ENCODE results near the gene GRK1.

The GRK1 gene

GRCh38 chr13:113731192-113732175 lies 64.5 kb downstream of the GRK1 start:
- ChIA-PET POLR2A (no interaction called here), CTCF (no interaction called here)
- Histone ChIP-seq H3K36me3 (ENCODE audit: control insufficient read depth in 2 of 2, insufficient read depth in 1 of 2, low read length in 2 of 2) (no peaks in the 10 kb centered on the region), H3K9me3 (ENCODE audit: control insufficient read depth, insufficient read depth, low read depth, low read length) (no peaks in the 10 kb centered on the region), H3K4me1 (ENCODE audit: control insufficient read depth, insufficient read depth, low read length) (no peaks in the 10 kb centered on the region), H3K27ac (ENCODE audit: extremely low read depth, low read depth, low read length) (no peak overlapping the region), H3K4me3 (ENCODE audit: low read depth, low read length) (no peak overlapping the region)
- TF ChIP-seq ZNF132 (tag by site-specific recombination; IDR thresholded peaks at IDR 0.05; ENCODE audit: borderline replicate concordance), result no peak
- peak; percentile 22; the same call in 1 of the 2 replicates for TF ChIP-seq GLIS2 (tag by site-specific recombination; IDR thresholded peaks at IDR 0.05)

- H3K4me3 ChIP-seq (ENCODE audit: low read depth, low read length), result no peak overlapping the region
- TF ChIP-seq SALL2 (tag by site-specific recombination; IDR thresholded peaks at IDR 0.05; ENCODE audit: borderline replicate concordance) (no peak), SCRT1 (tag by site-specific recombination; IDR thresholded peaks at IDR 0.05; ENCODE audit: borderline replicate concordance) (0 out of 2 replicates have a peak, but pooled peaks have one; percentile 35), ZNF596 (tag by site-specific recombination; IDR thresholded peaks at IDR 0.05) (no peak), TCF7L2 (IDR thresholded peaks at IDR 0.05; ENCODE audit: borderline replicate concordance, low read depth, low read length) (no peak), SCRT2 (tag by site-specific recombination; IDR thresholded peaks at IDR 0.05) (peak; percentile 87)
- ChIA-PET CTCF (no interaction called here), POLR2A (no interaction called here)
- H3K4me1 ChIP-seq (ENCODE audit: control insufficient read depth, insufficient read depth, low read length), result no peaks in the 10 kb centered on the region
- no peak overlapping the region for H3K27ac ChIP-seq (ENCODE audit: extremely low read depth, low read depth, low read length)
- no peaks in the 10 kb centered on the region for H3K9me3 ChIP-seq (ENCODE audit: control insufficient read depth, insufficient read depth, low read depth, low read length)
- H3K36me3 ChIP-seq (ENCODE audit: control insufficient read depth in 2 of 2, insufficient read depth in 1 of 2, low read length in 2 of 2), result no peaks in the 10 kb centered on the region
Measured at GRCh38 chr13:113732176-113732960, 65.3 kb downstream of the GRK1 start.

GRCh38 chr13:113732961-113733950 lies 66.2 kb downstream of the GRK1 start:
- H3K9me3 ChIP-seq (ENCODE audit: control insufficient read depth, insufficient read depth, low read depth, low read length), result no peaks in the 10 kb centered on the region
- H3K27ac ChIP-seq (ENCODE audit: extremely low read depth, low read depth, low read length), result no peak overlapping the region
- H3K4me3 ChIP-seq (ENCODE audit: low read depth, low read length), result no peak overlapping the region
- POLR2A ChIA-PET, result no interaction called here
- TF ChIP-seq ZFP41 (tag by site-specific recombination; IDR thresholded peaks at IDR 0.05; ENCODE audit: borderline replicate concordance) (no peak), ZNF394 (tag by site-specific recombination; IDR thresholded peaks at IDR 0.05; ENCODE audit: borderline replicate concordance) (no peak), ZSCAN4 (tag by site-specific recombination; IDR thresholded peaks at IDR 0.05) (peak; percentile 97), ZBTB26 (tag by site-specific recombination; optimal IDR thresholded peaks at IDR 0.05) (peak; percentile 13), ZNF843 (tag by site-specific recombination; IDR thresholded peaks at IDR 0.05) (no peak), ZNF513 (tag by site-specific recombination; IDR thresholded peaks at IDR 0.05) (no peak), ZNF18 (tag by site-specific recombination; IDR thresholded peaks at IDR 0.05) (0 out of 2 replicates have a peak, but pooled peaks have one; percentile 23), MZF1 (tag by site-specific recombination; IDR thresholded peaks at IDR 0.05; ENCODE audit: borderline replicate concordance) (no peak), KLF9 (tag by site-specific recombination; IDR thresholded peaks at IDR 0.05; ENCODE audit: low read depth) (peak; percentile 34; the same call in 1 of the 2 replicates), ZNF785 (tag by site-specific recombination; IDR thresholded peaks at IDR 0.05) (peak; percentile 41; the same call in 1 of the 2 replicates), ZBTB8A (tag by site-specific recombination; IDR thresholded peaks at IDR 0.05) (no peak)
- CTCF ChIA-PET, result interaction anchor here (0.6 kb wide), 1 partner anchor 10 kb away, joined by 3 read pairs; no protein-coding TSS in a partner anchor
- H3K4me1 ChIP-seq (ENCODE audit: control insufficient read depth, insufficient read depth, low read length), result no peaks in the 10 kb centered on the region
- no peaks in the 10 kb centered on the region for H3K36me3 ChIP-seq (ENCODE audit: control insufficient read depth in 2 of 2, insufficient read depth in 1 of 2, low read length in 2 of 2)

Measured in HEK293 (cell line).